ENCODE measurements around the gene PCDHGA2.
A peak's percentile ranks its signal among the peaks of the same experiment; 100 is the strongest.

PCDHGA2 gene

DNA sequence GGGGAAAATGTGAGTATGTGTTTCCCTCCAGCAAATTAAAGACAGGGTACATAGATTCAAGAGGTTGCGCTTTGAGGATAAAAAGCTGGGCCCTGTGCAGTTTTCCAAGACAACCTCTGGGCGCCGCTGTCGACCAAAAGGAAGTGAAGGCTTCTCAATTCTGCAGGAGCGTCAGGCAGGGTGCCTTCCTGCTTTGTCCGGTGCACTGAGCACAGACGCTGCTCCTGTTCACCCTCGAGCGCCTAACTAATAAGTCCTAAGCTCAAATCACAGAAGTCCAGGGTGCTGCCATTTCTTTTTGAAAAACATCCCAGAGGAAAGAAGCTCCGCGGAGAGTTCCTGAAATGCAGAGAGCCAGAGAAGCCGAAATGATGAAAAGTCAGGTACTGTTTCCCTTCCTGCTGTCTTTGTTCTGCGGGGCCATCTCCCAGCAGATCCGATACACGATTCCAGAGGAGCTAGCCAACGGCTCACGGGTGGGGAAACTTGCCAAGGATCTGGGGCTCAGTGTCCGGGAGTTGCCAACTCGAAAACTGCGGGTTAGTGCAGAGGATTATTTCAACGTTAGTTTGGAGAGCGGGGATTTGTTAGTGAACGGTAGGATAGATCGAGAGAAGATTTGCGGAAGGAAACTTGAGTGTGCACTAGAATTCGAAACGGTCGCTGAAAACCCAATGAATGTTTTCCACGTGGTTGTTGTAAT, 11.5 kb downstream of the PCDHGA2 start, which contains the start of gene PCDHGB1:
Gene PCDHGB1, plus strand, starts transcription at position 183 of the 703 bp plus-strand sequence. Its CDS starts 162 bp downstream, at position 345.
- DNase-seq, result peak; percentile 62 to 74

DNA sequence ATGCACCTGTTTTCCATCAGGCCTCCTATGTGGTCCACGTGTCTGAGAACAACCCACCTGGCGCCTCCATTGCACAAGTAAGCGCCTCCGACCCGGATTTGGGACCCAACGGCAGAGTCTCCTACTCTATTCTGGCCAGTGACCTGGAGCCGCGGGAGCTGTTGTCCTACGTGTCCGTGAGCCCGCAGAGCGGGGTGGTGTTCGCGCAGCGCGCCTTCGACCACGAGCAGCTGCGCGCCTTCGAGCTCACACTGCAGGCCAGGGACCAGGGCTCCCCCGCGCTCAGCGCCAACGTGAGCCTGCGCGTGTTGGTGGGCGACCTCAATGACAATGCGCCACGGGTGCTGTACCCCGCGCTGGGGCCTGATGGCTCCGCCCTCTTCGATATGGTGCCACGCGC, 13.0 kb downstream of the PCDHGA2 start:
- no peak for DNase-seq

DNA sequence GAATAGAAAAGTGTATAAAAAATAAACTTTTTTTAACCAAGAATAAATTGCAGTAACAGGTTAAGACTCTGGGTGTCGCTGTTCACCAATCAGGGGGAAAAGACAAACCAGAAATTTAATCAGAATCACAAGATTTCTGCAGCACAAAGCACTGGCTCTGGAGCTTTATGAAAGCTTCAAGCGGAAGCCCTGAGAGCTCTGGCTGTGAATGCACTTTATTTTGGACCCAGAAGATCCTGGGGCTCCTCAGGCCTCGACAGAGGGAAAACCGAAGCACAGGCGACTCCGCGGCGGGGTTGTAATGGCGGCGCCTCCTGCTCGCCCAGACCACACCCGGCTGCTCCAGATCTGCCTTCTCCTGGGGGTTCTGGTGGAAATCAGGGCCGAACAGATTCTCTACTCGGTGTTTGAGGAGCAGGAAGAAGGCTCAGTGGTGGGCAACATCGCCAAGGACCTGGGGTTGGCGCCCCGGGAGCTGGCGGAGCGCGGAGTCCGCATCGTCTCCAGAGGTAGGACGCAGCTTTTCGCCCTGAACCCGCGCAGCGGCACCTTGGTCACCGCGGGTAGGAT, 16.4 kb downstream of the PCDHGA2 start, which contains the start of gene PCDHGA4:
Gene PCDHGA4, plus strand, starts transcription at position 122 of the 570 bp plus-strand sequence. Its CDS starts 87 bp downstream, at position 209.
- no peak for DNase-seq

DNA sequence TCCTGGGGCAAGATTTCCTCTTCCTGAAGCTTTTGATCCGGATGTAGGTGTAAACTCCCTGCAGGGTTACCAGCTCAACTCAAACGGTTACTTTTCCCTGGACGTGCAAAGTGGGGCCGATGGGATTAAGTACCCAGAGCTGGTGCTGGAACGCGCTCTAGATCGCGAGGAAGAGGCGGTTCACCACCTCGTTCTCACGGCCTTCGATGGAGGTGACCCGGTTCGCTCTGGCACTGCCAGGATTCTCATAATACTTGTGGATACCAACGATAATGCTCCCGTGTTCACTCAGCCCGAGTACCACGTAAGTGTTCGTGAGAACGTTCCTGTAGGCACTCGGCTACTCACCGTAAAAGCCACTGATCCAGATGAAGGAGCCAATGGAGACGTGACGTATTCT, 17.1 kb downstream of the PCDHGA2 start:
- DNase-seq, result no peak

DNA sequence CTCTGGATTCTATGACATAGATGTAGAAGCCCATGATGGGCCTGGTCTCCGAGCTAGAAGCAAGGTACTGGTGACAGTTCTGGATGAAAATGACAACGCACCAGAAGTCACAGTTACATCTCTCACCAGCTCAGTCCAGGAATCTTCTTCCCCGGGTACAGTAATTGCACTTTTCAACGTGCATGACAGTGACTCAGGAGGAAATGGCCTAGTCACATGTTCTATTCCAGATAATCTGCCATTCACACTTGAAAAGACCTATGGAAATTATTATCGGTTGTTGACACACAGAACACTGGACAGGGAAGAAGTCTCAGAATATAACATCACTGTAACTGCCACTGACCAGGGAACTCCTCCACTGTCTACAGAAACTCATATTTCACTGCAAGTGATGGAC, 17.6 kb downstream of the PCDHGA2 start:
- DNase-seq, result no peak

DNA sequence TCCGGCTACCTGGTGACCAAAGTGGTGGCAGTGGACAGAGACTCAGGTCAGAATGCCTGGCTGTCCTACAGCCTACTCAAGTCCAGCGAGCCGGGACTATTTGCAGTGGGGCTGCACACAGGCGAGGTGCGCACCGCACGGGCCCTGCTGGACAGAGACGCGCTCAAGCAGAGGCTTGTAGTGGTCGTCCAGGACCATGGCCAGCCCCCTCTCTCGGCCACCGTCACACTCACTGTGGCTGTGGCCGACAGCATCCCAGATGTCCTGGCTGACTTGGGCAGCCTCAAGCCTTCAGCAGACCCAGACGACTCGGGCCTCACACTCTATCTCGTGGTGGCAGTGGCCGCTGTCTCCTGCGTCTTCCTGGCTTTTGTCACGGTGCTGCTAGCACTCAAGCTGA, 18.4 kb downstream of the PCDHGA2 start:
- DNase-seq, result no peak

DNA sequence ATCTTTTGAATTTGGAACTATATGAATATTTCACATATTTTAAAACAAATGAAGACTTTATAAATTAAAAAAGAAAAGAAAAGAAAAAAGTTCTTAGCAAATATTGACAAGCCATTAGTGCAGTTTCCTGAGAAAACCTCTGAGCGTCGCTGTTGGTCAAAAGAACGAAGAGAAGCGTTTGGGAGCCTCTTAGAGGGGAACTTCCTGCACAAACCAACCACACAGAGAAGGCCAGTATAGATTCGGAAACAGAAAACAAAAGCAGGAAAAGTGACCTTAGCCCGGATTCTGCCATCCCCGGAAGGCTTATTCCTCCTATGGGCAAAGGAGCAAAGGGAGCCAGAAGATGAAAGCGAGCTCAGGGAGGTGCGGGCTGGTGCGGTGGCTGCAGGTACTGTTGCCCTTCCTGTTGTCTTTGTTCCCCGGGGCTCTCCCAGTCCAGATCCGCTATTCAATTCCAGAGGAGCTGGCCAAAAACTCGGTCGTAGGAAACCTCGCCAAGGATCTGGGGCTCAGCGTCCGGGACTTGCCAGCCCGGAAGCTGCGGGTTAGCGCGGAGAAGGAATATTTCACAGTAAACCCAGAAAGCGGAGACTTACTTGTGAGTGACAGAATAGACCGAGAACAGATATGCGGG, 21.3 kb downstream of the PCDHGA2 start, which contains the start of gene PCDHGB2:
Gene PCDHGB2, plus strand, starts transcription at position 205 of the 637 bp plus-strand sequence. Its CDS starts 142 bp downstream, at position 347.
- DNase-seq, result peak; percentile 2 to 49

DNA sequence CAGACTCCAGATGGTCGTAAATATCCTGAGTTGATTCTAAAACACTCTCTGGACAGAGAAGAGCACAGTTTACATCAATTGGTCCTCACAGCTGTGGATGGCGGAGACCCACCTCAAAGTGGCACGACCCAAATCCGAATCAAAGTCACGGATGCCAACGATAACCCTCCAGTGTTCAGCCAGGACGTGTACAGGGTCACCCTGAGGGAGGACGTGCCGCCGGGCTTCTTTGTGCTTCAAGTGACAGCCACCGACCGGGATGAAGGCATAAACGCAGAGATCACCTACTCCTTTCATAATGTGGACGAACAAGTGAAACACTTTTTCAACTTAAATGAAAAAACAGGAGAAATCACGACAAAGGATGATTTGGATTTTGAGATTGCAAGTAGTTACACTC, 22.1 kb downstream of the PCDHGA2 start:
- no peak for DNase-seq

DNA sequence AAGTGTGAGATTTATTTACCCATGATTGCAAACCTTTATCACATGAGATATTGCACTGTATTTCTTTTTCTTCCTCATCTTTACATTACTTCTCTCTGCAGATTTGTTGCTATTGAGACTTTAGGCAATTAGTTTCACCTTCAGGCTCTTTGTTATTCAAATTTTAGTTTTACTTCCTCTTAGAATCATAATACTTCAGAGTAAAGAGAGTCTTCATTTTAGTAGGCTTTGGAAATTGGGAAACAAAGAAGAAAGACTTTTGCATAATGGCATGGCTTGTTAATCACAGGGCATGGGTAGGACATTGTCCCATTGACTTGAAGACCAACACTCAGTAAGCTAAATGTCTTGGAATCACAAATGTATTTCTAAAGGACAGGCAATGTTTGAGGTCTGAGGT, 24.2 kb downstream of the PCDHGA2 start:
- DNase-seq, result no peak

DNA sequence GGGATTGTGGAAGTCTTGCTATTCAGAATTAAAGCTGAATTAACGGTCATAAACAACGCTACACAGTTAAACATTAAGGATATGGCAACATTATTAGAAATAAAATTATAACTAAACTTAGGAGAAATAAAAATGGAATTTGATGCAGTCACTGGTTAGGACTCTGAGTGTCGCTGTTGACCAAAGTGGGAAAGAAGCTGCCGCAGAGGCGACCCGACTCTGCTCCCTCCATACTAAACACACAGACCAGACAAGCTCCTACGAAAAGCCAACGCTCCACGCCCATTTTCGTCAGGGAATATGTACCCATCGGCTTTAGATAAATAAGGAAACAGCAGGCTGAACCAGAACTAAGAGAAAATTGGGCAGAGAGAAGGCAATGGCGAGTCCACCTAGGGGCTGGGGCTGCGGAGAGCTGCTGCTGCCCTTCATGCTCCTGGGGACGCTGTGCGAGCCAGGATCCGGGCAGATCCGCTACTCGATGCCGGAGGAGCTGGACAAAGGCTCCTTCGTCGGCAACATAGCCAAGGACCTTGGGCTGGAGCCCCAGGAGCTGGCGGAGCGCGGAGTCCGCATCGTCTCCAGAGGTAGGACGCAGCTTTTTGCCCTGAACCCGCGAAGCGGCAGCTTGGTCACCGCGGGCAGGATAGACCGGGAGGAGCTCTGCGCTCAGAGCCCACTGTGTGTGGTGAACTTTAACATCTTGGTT, 25.5 kb downstream of the PCDHGA2 start, which contains the start of gene PCDHGA5:
Gene PCDHGA5, plus strand, starts transcription at position 211 of the 709 bp plus-strand sequence. Its CDS starts 169 bp downstream, at position 380.
- no peak for DNase-seq

DNA sequence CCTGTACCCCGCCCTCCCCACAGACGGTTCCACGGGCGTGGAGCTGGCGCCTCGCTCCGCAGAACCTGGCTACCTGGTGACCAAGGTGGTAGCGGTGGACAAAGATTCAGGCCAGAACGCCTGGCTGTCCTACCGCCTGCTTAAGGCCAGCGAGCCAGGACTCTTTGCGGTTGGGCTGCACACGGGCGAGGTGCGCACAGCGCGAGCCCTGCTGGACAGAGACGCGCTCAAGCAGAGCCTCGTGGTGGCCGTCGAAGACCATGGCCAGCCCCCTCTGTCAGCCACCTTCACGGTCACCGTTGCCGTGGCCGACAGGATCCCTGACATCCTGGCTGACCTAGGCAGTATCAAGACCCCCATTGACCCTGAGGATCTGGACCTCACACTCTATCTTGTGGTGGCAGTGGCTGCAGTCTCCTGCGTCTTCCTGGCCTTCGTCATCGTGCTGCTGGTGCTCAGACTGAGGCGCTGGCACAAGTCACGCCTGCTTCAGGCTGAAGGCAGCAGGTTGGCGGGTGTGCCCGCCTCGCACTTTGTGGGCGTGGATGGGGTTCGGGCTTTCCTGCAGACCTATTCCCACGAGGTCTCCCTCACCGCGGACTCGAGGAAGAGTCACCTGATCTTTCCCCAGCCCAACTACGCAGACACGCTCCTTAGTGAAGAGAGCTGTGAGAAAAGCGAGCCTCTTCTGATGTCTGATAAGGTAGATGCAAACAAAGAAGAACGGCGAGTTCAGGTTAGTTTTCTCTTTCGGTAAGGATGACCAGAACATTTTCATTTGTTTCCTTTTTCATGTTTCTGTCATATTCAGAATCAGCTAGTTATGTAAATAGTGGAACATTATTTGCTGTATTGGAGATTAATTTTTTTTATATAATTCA, 27.7 kb downstream of the PCDHGA2 start:
- no peak for DNase-seq

DNA sequence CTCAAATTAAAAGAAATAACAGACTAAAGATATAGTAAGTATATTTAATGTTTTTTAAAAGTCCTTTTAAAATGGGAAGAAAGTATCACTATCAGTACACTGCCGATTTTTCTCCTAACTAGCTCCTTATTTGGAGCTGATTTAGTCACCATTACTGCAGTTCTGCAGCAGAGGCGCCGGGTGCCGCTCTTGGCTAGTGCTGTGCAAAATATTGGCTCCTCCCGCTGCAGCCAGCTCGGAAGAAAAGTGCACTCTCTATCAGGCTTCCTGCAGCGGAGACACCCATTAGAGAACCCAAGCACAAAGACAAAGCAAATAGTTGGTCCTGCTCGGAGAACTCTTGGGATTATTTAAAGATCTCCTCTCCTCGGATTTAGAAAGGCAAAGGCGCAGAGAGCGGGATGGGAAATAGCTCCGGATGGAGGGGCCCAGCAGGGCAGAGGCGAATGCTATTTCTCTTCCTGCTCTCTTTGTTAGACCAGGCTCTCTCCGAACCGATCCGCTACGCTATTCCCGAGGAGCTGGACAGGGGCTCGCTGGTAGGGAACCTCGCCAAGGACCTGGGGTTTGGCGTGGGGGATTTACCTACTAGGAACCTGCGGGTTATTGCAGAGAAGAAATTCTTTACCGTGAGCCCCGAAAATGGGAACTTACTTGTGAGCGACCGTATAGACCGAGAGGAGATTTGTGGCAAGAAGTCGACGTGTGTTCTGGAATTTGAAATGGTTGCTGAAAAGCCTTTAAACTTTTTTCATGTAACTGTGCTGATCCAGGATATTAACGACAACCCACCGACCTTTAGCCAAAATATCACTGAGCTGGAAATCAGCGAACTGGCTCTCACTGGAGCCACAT, 31.7 kb downstream of the PCDHGA2 start, which contains the start of gene PCDHGB3:
Gene PCDHGB3, plus strand, starts transcription at position 249 of the 855 bp plus-strand sequence. Its CDS starts 153 bp downstream, at position 402.
- no peak for DNase-seq

DNA sequence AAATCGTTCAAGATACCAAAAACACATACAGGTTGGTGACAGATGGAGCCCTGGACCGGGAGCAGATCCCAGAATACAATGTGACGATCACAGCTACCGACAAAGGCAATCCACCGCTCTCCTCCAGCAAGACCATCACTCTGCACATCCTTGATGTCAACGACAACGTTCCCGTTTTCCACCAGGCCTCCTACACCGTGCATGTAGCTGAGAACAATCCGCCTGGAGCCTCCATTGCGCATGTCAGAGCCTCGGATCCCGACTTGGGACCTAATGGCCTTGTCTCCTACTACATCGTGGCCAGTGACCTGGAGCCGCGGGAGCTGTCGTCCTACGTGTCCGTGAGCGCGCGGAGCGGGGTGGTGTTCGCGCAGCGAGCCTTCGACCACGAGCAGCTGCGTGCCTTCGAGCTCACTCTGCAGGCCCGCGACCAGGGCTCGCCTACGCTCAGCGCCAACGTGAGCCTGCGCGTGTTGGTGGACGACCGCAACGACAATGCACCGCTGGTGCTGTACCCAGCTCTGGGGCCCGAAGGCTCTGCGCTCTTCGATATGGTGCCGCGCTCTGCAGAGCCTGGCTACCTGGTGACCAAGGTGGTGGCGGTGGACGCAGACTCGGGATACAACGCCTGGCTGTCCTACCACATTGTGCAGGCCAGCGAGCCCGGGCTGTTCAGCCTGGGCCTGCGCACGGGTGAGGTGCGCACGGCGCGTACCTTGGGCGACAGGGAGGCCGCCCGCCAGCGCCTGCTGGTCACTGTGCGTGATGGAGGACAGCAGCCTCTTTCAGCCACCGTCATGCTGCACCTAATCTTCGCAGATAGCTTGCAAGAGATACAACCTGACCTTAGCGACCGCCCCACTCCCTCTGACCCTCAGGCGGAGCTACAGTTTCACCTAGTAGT, 33.3 kb downstream of the PCDHGA2 start:
- DNase-seq, result no peak

DNA sequence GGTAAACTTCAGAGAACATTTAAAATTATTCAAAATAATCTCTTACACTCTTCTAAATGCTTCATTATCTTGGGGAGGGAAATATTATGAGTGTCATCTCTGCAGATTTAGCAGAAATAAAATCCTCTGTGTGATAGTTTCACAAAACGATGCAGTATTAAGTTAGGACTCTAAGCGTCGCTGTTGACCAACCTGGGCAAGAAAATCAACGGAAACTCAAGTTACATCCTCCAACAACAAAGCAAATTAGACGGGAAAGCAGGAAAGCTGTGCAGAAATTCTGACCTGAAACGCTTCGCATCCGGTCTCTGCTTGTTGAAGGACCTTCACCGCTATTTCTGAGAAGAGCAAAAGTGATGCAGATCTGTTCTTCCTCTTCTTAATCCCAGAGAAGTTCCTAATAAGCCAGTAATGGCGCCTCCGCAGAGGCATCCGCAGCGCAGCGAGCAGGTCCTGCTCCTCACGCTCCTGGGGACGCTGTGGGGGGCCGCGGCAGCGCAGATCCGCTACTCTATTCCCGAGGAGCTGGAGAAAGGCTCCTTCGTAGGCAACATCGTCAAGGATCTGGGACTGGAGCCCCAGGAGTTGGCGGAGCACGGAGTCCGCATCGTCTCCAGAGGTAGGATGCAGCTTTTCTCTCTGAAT, 35.2 kb downstream of the PCDHGA2 start, which contains the start of gene PCDHGA6:
Gene PCDHGA6, plus strand, starts transcription at position 219 of the 645 bp plus-strand sequence. Its CDS starts 193 bp downstream, at position 412.
- DNase-seq, result no peak

DNA sequence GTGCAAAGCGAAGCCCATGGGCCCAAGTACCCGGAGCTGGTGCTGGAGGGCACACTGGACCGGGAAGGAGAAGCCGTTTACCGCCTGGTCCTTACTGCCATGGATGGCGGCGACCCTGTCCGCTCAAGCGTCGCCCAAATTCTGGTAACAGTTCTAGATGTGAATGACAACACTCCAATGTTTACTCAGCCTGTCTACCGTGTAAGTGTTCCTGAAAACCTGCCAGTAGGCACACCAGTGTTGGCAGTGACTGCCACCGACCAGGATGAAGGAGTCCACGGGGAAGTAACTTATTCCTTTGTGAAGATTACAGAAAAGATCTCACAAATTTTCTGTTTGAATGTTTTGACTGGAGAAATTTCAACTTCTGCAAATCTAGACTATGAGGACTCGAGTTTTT, 36.1 kb downstream of the PCDHGA2 start:
- DNase-seq, result no peak

DNA sequence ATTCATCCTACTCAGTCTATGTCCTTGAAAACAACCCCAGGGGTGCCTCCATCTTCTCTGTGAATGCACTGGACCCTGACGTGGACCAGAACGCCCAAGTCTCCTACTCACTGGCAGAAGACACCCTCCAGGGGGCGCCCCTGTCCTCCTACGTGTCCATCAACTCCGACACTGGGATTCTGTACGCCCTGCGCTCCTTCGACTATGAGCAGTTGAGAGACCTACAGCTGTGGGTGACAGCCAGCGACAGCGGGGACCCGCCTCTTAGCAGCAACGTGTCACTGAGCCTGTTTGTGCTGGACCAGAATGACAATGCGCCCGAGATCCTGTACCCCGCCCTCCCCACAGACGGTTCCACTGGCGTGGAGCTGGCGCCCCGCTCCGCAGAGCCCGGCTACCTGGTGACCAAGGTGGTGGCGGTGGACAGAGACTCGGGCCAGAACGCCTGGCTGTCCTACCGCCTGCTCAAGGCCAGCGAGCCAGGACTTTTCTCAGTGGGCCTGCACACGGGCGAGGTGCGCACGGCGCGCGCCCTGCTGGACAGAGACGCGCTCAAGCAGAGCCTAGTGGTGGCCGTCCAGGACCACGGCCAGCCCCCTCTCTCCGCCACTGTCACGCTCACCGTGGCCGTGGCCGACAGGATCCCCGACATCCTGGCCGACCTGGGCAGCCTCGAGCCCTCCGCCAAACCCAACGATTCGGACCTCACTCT, 37.0 kb downstream of the PCDHGA2 start:
- DNase-seq, result peak in 1 of 2 experiments; percentile 14

DNA sequence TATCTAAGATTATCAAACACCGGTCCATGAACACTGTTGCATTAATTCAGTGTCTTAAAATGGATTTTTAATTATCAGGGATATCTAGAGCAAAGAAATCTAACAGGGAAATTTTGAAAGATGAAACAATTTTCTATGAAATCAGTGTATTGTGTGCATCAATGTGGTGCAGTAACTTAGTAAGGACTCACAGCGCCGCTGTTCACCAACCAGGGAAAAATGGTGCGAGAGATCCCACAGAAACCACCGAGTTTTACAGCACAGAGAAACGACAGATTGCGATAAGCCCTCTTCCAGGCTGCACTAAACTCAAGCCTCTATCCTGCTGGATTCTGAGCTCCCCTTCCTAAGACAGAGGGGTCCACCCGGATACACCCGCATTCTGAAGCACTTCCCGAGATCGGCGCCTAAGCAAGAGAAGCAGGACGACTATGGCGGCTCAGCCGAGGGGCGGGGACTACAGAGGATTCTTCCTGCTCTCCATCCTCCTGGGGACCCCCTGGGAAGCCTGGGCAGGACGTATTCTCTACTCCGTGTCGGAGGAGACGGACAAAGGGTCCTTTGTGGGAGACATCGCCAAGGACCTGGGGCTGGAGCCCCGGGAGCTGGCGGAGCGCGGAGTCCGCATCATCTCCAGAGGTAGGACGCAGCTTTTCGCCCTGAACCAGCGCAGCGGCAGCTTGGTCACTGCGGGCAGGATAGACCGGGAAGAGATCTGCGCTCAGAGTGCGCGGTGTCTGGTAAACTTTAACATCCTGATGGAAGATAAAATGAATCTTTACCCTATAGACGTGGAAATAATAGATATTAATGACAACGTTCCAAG, 44.1 kb downstream of the PCDHGA2 start, which contains the start of gene PCDHGA7:
Gene PCDHGA7, plus strand, starts transcription at position 274 of the 826 bp plus-strand sequence. Its CDS starts 158 bp downstream, at position 432.
- no peak for DNase-seq

All from NCI-H526 (cell line).